ENCODE data around the gene HECTD2.

- TF ChIP-seq CTCF (IDR thresholded peaks at IDR 0.05; ENCODE audit: insufficient read depth, low read length) (no peak), POLR2AphosphoS5 (IDR thresholded peaks at IDR 0.05; ENCODE audit: low read depth) (no peak), SPI1 (IDR thresholded peaks at IDR 0.05; ENCODE audit: borderline replicate concordance, low read depth) (no peak), REST (IDR thresholded peaks at IDR 0.05; ENCODE audit: insufficient replicate concordance, low read depth) (no peak), GABPA (IDR thresholded peaks at IDR 0.05; ENCODE audit: low read depth) (no peak)
Observed at GRCh38 chr10:91385306-91386085, 24.6 kb upstream of the HECTD2 start.

All from HL-60 (cell line).